Activated CD4-positive, alpha-beta T cell treated with anti-CD3 and anti-CD28 coated beads for 36 hours (primary cell): ENCODE results near the gene ADAMTS2. TPM values are rescaled to one million over a fixed set of nuclear protein-coding genes. Genes with fewer than 3 reads are reported as not detected.

Experiments used
- ATAC-seq: fragments of 200-7000 bp; cut with Tn5 transposase; one replicate; pipeline ENCODE4 v1.10.0; 2021; ENCODE audit warnings: mild to moderate bottlenecking, moderate library complexity
- CTCF ChIA-PET: fragments of 350-600 bp; sonication (Branson Sonifier 250); formaldehyde crosslinking; loops from one replicate; lab custom pipeline; 2021; ENCODE audit warnings: antibody characterized with exemption; lab: Charles Lee
- POLR2A ChIA-PET: fragments of 350-600 bp; sonication (Branson Sonifier 250); formaldehyde crosslinking; loops from one replicate; lab custom pipeline; 2021; ENCODE audit warnings: antibody characterized with exemption, inconsistent platforms; lab: Charles Lee
- DNase-seq: peaks from one replicate; pipeline ENCODE4 v3.0.0-alpha.2; 2020
- H3K27ac Mint-ChIP-seq: one replicate; pipeline ENCODE4 v1.8.0; 2021; ENCODE audit warnings: mixed read lengths
- H3K27me3 Mint-ChIP-seq: one replicate; pipeline ENCODE4 v1.8.0; 2021; ENCODE audit warnings: mixed read lengths
- H3K36me3 Mint-ChIP-seq: one replicate; pipeline ENCODE4 v1.8.0; 2021; ENCODE audit warnings: low read depth, mixed read lengths
- H3K4me1 Mint-ChIP-seq: one replicate; pipeline ENCODE4 v1.8.0; 2021; ENCODE audit warnings: mixed read lengths
- H3K4me3 Mint-ChIP-seq: one replicate; pipeline ENCODE4 v1.8.0; 2021; ENCODE audit warnings: mild to moderate bottlenecking, moderate library complexity, mixed read lengths
- H3K9me3 Mint-ChIP-seq: one replicate; pipeline ENCODE4 v1.8.0; 2021; ENCODE audit warnings: low read depth, mixed read lengths
- intact Hi-C, 2 experiments: fragments of 100-400 bp; cut with DNase I in 1 of 2; cut with micrococcal nuclease in 1 of 2; formaldehyde crosslinking; loops; one replicate each; pipeline versions ENCODE4 v1.14.2 to v1.15.1; 2022 to 2024; cut with DNase I, micrococcal nuclease
- total RNA-seq, 2 experiments: library from RNA; stranded (reverse); gene quantifications; one replicate each; pipeline ENCODE4 v1.2.3, GENCODE V29; 2021

The ADAMTS2 gene
- total RNA-seq: not detected

DNA sequence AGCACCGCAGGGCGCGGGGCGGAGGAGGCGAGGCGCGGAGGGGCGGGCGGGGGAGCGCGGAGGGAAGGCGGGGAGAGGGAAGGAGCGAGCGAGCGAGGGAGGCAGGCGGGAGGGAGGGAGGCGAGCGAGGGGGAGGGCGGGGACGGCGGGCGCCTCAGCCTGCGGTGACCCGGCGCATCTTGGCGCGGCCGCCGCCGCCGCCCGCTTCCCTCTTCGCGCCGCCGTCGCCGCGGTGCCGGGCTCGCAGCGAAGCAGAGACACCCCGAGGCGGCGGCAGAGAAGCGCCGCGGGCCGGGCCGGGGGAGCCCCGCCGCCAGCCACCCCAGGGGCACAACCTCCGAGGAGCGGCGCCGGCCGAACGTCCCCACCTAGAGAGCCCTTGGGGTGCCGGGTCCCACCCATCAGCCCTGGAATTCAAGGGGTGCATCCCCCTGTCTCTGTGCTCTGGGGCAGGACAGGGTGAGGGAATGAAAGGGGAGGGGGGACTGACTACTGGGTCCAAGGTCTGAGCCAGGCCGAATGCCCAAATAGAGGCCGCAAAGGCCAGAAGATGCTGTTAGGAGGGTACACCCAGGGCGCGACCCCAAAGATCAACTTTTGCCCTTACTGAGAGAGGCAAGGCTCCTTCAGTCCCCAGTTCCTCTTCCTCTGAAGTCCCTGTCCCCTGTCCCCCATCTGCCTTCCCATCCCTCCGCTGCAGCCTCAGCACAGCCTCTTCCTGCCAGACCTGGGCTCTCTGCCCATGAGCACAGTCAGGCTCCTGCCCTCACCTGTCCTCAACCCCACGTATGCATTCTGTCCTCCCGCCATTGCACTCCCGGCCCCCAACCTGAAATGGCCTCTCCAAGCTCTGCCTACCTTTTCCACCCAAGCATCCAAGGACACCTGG lies at the start of gene ADAMTS2:
TSS of gene ADAMTS2 (minus strand) at position 29 of the 889 bp plus-strand sequence. CDS start 133 bp downstream, outside the sequence.
- intact Hi-C loops: no loop called here
- Mint-ChIP-seq H3K4me3 (peak within 1 kb of the TSS; percentile 12), H3K9me3 (no peaks in the 10 kb centered on the region), H3K4me1 (peaks cover 4% of the 10 kb centered on the region), H3K27ac (no peak within 1 kb of the TSS), H3K27me3 (peaks cover 48% of the 10 kb centered on the region), H3K36me3 (no peaks in the 10 kb centered on the region)
- peak; percentile 33 for DNase-seq
- CTCF ChIA-PET: interaction anchor here (0.6 kb wide), 1 partner anchor 221 kb away, joined by 3 read pairs; no protein-coding TSS in a partner anchor
- ATAC-seq: peak; percentile 66
- POLR2A ChIA-PET: no interaction called here

DNA sequence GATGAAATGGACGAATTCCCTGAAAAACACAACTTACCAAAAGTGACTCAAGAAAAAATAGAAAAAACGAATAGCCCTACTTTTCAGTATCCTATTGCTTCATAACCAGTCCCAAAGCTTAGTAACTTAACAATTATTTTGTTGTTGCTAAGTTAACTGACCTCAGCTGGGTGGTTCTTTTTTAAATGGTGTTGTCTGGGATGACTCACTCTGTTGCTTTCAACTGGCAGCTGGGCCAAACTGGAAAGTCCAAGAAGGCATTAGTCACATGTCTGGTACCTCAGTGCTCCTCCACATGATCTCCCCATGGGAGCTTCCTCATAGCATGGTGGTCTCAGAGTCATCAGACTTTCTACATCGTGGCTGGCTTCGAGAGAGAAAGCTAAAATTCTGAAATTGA lies 47.8 kb upstream of the ADAMTS2 start:
- intact Hi-C loops: no loop called here
- Mint-ChIP-seq H3K9me3 (peaks cover 41% of the 10 kb centered on the region), H3K36me3 (peaks cover 2% of the 10 kb centered on the region), H3K27me3 (peaks cover 2% of the 10 kb centered on the region), H3K4me3 (no peak overlapping the region), H3K27ac (no peak overlapping the region), H3K4me1 (no peaks in the 10 kb centered on the region)
- ChIA-PET CTCF (no interaction called here), POLR2A (no interaction called here)
- no peak for ATAC-seq
- no peak for DNase-seq

DNA sequence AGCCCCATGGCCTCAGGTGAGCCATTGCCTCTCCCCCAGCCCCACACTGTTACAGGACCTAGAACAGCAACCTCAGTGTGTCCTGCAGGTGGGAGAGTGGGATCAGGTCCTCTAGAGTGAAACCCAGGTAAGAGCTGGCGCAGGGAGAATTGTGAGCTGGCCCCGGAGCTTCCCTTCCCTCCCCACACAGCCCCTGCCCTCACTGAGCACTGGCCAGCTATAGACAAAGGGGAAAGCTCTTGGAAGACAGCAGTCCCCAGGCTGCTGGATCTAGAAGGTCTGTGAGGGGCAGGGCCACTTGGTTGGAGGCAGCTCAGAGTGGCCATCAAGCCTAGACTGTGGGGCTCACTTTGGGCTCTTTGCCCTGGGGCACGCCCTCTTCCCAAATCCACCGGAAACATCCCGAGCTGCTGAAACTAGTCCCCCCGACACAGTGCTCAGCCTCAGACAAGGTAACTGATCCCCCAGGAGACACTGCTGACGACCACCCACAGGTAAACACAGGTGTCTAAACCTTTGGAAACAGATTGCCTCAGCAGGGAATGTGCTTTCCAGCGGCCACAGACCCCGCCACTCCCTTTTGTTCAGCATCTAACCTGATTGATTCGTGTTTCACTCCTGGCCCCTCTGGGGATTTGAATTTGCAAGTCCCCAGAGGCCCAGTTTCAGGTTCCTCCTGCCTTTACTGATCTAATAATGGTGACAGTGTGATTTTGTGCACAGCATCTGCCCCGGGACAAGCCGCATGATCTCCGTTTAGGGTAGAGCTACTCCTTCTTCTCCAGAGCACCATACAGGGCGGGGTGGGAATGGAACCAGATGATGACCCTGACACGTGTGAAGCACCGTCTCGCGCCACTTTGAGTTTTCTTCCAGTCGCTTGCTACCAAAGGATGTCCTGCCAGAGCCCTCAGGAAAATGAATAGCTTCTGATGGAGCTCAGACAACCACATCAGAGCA lies 42.2 kb upstream of the ADAMTS2 start:
- CTCF ChIA-PET: no interaction called here
- Mint-ChIP-seq H3K4me3 (no peak overlapping the region), H3K27ac (no peak overlapping the region), H3K36me3 (peaks cover 2% of the 10 kb centered on the region), H3K27me3 (peaks cover 5% of the 10 kb centered on the region), H3K9me3 (peaks cover 28% of the 10 kb centered on the region), H3K4me1 (no peaks in the 10 kb centered on the region)
- no peak for DNase-seq
- intact Hi-C loops: no loop called here
- POLR2A ChIA-PET: no interaction called here
- no peak for ATAC-seq

DNA sequence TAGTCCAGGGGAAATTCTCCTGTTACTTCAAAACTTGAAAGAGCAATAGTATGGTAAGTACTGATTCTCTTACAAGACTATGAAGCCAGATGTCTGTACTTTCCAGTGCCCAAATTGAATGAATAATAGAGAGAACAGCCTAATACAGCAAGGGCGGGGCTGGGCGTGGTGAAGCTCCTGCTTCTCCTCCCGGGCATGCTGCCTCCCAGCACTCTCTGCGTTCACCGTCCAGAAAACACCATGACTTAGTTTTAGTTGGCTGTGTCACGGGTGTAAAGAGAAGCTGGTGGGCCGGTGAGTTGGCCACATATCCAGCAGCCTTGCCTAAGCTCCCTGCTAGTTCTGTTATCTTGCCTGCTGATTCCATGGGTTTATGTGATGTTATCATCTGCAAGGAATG lies 40.7 kb upstream of the ADAMTS2 start:
- ChIA-PET POLR2A (no interaction called here), CTCF (interaction anchor here (0.5 kb wide), 1 partner anchor 25 kb away, joined by 3 read pairs; no protein-coding TSS in a partner anchor)
- no peak for ATAC-seq
- DNase-seq: no peak
- peaks cover 20% of the 10 kb centered on the region for H3K9me3 Mint-ChIP-seq
- H3K27ac Mint-ChIP-seq: no peak overlapping the region
- H3K36me3 Mint-ChIP-seq: peaks cover 2% of the 10 kb centered on the region
- no peak overlapping the region for H3K4me3 Mint-ChIP-seq
- intact Hi-C loops: no loop called here
- no peaks in the 10 kb centered on the region for H3K4me1 Mint-ChIP-seq
- peaks cover 5% of the 10 kb centered on the region for H3K27me3 Mint-ChIP-seq

DNA sequence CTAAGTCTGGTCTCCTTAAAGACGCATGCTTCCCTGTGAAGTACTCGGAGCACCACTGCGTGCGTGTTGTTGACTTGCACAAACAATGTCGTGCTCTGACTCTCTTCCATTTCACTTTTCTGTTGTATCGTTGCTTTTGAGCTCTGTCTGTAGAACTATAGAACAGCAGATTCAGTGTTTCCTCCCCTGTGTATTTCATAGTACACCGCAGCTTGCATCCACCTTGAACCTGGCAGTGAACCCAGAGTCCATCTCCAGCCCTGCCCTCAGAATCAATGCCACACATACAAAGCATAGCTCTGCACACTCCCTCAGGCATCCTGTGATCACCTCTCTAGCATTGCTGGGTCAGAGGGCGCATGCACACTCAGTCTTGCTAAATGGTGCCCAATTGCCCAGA lies 37.2 kb upstream of the ADAMTS2 start:
- ChIA-PET POLR2A (no interaction called here), CTCF (interaction anchor here (0.6 kb wide), 1 partner anchor 598 kb away, joined by 3 read pairs; no protein-coding TSS in a partner anchor)
- Mint-ChIP-seq H3K27ac (no peak overlapping the region), H3K4me3 (no peak overlapping the region), H3K36me3 (no peaks in the 10 kb centered on the region), H3K27me3 (no peaks in the 10 kb centered on the region), H3K4me1 (no peaks in the 10 kb centered on the region), H3K9me3 (no peaks in the 10 kb centered on the region)
- ATAC-seq (no peak), DNase-seq (no peak)
- intact Hi-C loops: no loop called here

DNA sequence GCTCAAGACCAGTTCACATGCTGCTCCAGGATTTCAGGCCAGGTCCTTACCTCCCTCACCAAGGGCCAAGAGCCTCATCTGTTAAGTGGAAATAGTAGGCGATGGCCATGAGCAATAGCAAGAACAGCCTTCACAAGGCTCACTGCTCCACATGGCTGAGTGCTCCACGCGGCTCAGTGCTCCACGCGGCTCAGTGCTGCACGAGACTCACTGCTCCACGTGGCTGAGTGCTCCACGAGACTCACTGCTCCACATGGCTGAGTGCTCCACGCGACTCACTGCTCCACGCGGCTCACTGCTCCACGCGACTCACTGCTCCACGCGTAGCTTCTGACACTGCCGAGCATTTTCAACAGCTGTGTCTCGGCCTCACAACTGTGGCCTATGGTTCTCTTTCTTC lies 36.4 kb upstream of the ADAMTS2 start:
- no peak for ATAC-seq
- H3K4me1 Mint-ChIP-seq: no peaks in the 10 kb centered on the region
- no peaks in the 10 kb centered on the region for H3K27me3 Mint-ChIP-seq
- no peak for DNase-seq
- POLR2A ChIA-PET: no interaction called here
- CTCF ChIA-PET: no interaction called here
- H3K9me3 Mint-ChIP-seq: no peaks in the 10 kb centered on the region
- intact Hi-C loops: no loop called here
- H3K4me3 Mint-ChIP-seq: no peak overlapping the region
- no peak overlapping the region for H3K27ac Mint-ChIP-seq
- H3K36me3 Mint-ChIP-seq: no peaks in the 10 kb centered on the region

DNA sequence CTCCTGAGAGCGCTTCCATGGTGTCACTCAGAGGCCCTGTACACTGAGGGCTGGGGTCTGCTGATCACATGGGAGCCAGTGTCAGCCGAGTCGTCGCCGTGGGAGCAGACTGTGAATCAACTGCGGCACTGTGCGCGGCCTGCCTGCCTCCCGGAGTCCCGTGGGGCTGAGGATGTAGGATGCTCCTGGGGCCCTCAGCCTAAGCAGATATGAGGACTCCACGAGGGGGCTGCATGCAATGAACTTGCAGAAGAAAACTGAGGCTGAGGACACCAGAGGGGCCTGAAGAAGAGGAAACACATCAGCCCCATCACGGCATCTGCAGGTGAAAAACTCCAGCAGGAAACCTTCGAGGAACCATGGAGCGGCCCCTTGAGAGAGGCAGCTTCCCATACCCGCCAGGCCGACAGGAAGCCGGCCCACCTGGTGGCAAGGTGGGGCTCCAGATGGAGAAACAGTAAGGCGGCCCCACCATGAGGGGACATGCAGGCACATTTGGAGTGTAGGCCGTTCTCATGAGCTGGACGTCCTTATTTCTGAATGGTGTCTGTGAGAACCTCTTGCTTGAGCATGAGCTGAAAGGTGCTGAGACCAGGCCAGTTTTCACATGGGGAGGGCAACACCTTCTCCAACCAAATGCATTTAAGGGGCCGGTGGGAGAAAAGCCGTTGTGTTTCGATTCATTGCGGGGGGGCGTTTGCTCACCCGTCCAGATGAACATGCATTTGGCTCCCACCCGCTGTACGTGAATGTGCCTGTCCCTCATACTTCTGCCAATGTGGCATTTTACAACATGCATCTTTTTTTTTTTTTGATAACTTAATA lies 35.2 kb upstream of the ADAMTS2 start:
- Mint-ChIP-seq H3K27ac (no peak overlapping the region), H3K4me3 (no peak overlapping the region), H3K36me3 (no peaks in the 10 kb centered on the region), H3K27me3 (no peaks in the 10 kb centered on the region), H3K9me3 (no peaks in the 10 kb centered on the region), H3K4me1 (no peaks in the 10 kb centered on the region)
- intact Hi-C loops: no loop called here
- DNase-seq: no peak
- POLR2A ChIA-PET: no interaction called here
- CTCF ChIA-PET: no interaction called here
- no peak for ATAC-seq

DNA sequence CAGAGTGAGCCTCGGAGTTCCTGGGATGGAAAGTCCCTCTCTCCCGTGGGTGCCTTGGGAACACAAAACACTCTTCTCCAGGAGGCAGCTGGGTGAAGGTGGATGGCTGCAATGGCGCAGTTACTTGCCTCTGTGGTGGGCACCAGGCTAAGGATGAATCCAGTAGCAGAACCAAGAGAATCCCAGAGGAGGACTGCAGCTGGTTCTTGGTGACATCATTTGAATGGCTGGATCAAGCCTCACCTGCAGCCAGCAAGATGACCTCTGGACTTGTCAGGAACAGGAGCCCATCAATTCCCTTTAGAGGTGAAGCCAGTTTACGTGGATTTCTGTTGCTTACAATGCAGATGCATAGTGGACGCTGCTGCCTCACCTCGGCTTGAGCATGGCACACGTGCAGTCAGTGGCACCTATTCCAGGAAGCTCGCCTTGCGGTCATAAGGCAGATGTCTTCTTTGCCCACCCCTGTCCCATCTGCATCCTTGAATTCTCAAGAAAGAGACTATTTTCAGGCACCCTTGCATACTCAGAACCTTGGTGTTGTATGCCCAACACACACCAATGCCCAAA lies 34.1 kb upstream of the ADAMTS2 start:
- Mint-ChIP-seq H3K4me1 (no peaks in the 10 kb centered on the region), H3K9me3 (no peaks in the 10 kb centered on the region), H3K27ac (no peak overlapping the region), H3K27me3 (no peaks in the 10 kb centered on the region), H3K4me3 (no peak overlapping the region), H3K36me3 (no peaks in the 10 kb centered on the region)
- ChIA-PET POLR2A (no interaction called here), CTCF (no interaction called here)
- DNase-seq (no peak), ATAC-seq (no peak)
- intact Hi-C loops: no loop called here

DNA sequence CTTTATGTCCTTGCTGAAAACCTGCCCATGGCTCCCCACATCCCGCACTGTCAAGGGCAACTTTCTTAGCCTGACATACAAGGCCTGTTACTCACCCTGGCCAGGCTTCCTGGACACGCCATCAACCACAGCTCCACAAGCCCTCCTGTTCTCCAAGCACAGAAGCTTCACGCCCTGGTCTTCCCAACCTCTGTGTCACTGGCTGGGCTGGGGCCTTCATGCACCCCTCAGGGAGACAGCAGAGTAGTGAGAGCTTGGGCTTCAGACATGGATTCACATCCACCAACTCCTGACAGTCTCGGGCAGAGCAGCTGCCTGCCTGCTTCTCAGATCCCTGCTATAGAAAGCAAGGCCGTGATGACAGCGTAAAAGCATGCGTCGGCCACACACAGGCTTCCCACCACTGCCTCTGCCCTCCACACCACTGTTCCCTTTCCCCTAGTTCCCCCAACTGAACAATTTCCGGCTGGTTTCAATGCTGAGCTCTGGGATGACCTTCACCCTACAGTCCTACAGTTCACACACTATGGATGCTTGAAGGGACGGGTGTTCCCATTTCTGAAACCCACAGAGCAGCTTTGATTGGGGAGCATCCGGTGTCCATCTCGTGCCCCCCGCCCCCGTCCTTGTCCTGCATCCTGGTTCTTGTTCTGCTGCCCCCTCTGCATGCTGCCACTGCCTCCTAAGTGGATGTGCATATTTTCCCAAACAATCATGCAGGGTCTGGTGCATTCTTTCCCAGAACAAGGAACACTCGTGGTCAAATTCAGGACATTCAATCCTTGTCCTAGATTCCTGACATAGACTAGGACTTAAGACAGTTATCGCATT lies 33.4 kb upstream of the ADAMTS2 start:
- Mint-ChIP-seq H3K36me3 (no peaks in the 10 kb centered on the region), H3K4me1 (no peaks in the 10 kb centered on the region), H3K27me3 (no peaks in the 10 kb centered on the region), H3K27ac (no peak overlapping the region), H3K4me3 (no peak overlapping the region), H3K9me3 (no peaks in the 10 kb centered on the region)
- ChIA-PET POLR2A (no interaction called here), CTCF (no interaction called here)
- DNase-seq (no peak), ATAC-seq (no peak)
- intact Hi-C loops: no loop called here

DNA sequence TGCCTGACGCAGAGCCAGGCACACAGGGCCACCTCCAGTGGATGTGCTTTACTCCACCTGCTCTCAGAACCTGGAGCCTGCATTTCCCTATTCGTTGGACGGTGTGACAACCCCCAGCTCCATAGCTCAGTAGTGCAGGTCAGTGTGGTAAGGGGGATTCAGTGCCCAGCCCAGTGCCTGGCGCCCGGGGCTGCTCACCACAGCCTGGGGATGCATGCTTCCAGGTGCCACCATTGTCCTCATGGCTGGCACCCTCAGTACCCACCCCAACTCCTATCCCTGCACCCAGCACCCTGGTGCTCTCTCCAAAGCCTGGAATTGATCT lies 32.8 kb upstream of the ADAMTS2 start:
- POLR2A ChIA-PET: no interaction called here
- ATAC-seq (no peak), DNase-seq (no peak)
- intact Hi-C loops: no loop called here
- Mint-ChIP-seq H3K4me3 (no peak overlapping the region), H3K9me3 (no peaks in the 10 kb centered on the region), H3K36me3 (no peaks in the 10 kb centered on the region), H3K27me3 (no peaks in the 10 kb centered on the region), H3K4me1 (no peaks in the 10 kb centered on the region), H3K27ac (no peak overlapping the region)
- CTCF ChIA-PET: no interaction called here
